Jurkat, Clone E6-1 (cell line): ENCODE measurements around the gene TMEM125.

ENCODE experiments used
- DNase-seq: peaks from one replicate; pipeline ENCODE4 v3.0.0-alpha.2; 2011; ENCODE audit warnings: low read depth, low spot score
- H3K4me3 ChIP-seq: 2 replicates; pipeline ENCODE4 v1.5.1; 2011; ENCODE audit warnings: mild to moderate bottlenecking, low read length, control low read depth, moderate library complexity

Gene TMEM125

GRCh38 chr1:43272161-43272560, 2.4 kb downstream of the TMEM125 start:
- DNase-seq, result no peak
- H3K4me3 ChIP-seq, result no peak overlapping the region

DNA sequence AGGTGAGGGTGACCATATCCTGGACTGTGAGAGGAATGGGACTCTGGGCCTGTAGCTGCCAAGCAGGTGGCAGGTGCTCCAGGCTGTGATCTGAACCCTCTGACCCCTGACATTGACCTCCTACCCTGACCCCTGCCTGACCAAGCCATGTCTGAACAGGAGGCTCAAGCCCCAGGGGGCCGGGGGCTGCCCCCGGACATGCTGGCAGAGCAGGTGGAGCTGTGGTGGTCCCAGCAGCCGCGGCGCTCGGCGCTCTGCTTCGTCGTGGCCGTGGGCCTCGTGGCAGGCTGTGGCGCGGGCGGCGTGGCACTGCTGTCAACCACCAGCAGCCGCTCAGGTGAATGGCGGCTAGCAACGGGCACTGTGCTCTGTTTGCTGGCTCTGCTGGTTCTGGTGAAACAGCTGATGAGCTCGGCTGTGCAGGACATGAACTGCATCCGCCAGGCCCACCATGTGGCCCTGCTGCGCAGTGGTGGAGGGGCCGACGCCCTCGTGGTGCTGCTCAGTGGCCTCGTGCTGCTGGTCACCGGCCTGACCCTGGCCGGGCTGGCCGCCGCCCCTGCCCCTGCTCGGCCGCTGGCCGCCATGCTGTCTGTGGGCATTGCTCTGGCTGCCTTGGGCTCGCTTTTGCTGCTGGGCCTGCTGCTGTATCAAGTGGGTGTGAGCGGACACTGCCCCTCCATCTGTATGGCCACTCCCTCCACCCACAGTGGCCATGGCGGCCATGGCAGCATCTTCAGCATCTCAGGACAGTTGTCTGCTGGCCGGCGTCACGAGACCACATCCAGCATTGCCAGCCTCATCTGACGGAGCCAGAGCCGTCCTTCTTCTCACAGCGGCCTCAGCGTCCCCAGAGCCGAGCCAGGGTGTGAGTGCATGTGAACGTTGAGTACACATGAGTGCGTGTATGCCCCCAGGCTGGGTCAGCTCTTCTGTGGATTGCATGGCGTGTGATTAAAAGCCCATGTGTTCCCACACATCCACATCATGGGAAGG, 3.1 kb downstream of the TMEM125 start:
- H3K4me3 ChIP-seq, result no peak overlapping the region
- no peak for DNase-seq

DNA sequence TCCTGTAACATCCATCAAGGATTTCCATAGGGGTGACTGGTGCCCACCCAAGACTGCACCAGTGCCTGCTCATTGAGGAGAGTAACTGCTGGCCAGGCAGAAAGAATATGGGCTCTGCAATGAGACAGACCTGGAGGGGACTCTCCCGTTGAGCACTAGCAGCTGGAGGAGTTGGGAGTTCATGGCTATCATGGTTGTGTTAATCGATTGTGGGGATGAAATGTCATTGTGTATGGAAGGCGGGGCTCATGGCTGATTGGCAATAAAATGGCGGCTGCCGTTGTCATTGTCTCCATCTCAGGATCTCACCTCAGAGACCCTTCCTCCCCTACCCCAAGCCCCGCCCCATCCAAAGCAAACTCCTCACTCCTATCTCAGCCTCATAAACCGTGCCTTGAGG, 3.9 kb downstream of the TMEM125 start:
- DNase-seq, result no peak
- H3K4me3 ChIP-seq, result no peak overlapping the region

DNA sequence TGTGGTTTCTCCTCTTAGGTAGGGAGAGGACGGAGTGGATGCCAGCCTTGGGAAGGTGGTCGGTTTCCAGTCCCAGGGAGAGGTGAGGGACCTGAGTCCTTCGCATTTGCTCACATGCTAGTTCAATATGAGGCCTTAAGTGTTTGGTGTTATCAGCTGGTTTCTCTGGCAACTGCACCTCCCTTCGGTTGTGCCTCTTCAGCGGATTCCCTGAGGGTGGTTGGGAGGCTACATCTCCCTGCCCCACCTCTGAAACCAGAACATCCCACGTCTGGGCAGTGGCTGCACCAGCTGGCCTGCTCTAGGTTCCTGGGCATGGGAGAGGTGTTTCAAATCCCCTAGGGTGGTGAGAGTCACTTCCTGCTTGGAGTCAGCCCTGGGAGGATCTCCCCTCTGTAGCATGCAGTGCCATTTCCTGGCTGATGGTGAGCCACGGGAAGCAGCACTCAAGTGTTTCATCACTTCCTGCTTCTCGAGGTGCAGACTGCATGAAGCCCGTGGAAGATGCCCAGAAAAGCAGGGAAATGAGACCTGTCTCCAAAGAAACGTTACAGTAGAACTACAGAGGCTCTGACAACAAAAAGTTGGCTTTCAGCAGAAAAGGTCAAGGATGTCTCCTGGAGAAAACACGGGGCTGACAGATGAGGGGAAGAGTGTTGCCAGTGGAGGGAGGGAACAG, 4.5 kb downstream of the TMEM125 start:
- no peak overlapping the region for H3K4me3 ChIP-seq
- DNase-seq, result peak; percentile 78

GRCh38 chr1:43274804-43275180, 5.0 kb downstream of the TMEM125 start:
- no peak overlapping the region for H3K4me3 ChIP-seq
- DNase-seq, result no peak

DNA sequence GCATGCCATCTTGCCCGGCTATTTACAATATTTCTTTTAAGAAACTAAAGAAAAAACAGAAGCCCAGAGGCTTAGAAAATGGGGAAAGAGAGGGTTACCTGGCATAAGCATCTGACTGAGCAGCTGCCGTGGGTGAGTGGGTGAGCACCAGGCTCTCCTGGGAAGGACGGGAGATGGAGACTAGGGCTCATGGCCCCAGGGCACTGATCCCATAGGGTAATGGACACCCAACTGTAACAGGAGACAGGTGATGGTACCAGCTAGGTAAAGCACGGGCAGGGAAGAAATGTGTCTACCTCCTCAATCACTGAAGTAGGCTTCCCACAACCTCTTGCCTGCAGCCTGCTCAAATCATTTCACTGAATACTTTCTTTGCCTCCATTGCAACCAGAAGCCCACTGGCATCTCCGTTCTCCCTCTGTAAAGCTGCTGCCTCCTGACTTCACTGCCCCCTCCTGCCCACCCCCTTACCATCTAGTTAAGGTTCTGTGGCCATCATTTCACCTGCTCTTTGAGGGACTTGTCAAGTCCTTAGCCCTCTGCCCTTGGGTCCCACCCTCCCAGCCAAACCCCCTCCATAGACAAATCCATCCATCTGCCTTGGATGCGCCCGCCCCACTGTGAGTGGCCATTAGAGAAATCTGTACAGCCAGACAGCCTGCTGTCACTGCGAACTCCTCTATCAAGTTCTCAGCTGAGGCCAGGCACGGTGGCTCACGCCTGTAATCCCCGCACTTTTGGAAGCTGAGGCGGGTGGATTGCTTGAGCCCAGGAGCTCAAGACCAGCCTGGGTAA, 6.2 kb downstream of the TMEM125 start:
- no peak for DNase-seq
- no peak overlapping the region for H3K4me3 ChIP-seq

GRCh38 chr1:43276673-43277072, 6.9 kb downstream of the TMEM125 start:
- DNase-seq, result no peak
- H3K4me3 ChIP-seq, result no peak overlapping the region

DNA sequence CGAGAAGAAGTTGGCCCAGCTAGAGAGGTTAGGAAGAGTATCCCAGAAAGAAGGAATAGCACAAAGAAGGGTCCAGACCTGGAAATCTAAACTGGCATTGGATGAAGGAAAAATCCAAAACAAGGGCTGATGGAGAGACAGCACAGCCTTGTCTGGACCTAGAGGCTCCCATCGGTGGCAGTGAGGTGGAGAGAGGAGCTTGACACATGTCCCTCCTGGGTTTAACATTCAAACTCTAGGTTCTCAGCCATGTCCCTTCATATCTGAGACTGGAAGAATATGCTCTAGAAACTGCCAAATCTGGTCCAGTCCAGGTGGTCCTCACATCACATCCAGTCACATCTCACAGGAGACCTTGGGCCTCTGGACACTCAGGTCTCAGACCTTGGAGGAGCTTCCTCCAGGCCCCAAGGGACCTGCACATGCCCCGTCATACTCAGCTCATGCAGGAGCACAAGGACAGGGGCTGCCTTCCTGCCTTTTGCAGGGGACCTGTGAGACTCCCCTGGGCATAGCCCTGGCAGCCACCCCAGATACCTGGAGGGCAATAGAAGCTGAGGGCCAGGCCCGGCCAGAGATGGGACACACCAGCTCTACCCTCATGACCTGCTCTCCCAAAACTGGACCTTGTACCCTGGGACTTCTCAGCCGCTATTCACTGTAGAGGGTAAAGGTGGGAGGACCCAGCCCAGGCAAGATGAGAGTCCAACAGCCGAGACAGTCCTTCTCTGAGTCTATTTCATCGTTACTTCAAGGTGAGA, 7.5 kb downstream of the TMEM125 start:
- DNase-seq, result no peak
- no peak overlapping the region for H3K4me3 ChIP-seq

- no peak for DNase-seq
- H3K4me3 ChIP-seq, result no peak overlapping the region
Observed at GRCh38 chr1:43279161-43279560, 9.4 kb downstream of the TMEM125 start.

DNA sequence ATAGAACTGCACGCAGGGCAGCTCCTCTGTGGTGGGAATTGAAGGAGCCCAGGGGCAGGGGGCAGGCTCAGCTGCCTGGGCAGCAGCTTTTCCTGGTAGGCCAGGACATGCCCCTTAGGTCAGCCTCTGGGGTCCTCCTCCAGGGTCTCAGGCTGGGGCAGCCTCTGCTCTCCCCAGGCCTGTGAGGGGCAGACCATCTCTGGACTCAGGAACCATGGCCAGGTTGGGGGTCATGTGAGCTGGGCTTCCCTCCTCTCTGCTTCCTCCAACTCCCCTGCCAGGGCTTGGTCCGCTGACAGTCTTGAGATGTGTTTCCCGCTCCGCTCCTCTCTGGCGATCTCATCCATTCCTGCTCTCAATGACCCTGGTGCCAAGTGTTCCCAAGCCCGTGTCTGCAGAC, 9.9 kb downstream of the TMEM125 start:
- no peak overlapping the region for H3K4me3 ChIP-seq
- DNase-seq, result no peak

DNA sequence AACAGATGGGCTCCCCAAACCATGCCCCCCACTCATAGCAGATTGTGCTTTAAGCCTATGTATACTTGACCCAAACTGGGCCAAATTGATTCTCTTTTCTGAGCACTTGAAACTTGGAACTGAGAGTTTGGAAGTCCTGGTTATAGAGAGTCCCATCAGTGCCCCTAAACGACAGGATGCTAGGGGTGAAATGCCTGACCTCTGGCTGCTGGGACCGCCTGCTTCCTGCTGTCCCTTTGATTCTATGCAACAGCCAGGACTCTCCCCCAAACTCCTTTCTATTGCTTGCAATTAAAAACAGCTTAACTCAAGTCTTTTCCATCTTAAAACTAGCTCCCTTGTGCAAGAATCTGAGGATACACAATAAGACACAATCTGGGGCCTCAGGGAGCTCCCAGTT, 10.9 kb downstream of the TMEM125 start:
- DNase-seq, result no peak
- H3K4me3 ChIP-seq, result no peak overlapping the region

DNA sequence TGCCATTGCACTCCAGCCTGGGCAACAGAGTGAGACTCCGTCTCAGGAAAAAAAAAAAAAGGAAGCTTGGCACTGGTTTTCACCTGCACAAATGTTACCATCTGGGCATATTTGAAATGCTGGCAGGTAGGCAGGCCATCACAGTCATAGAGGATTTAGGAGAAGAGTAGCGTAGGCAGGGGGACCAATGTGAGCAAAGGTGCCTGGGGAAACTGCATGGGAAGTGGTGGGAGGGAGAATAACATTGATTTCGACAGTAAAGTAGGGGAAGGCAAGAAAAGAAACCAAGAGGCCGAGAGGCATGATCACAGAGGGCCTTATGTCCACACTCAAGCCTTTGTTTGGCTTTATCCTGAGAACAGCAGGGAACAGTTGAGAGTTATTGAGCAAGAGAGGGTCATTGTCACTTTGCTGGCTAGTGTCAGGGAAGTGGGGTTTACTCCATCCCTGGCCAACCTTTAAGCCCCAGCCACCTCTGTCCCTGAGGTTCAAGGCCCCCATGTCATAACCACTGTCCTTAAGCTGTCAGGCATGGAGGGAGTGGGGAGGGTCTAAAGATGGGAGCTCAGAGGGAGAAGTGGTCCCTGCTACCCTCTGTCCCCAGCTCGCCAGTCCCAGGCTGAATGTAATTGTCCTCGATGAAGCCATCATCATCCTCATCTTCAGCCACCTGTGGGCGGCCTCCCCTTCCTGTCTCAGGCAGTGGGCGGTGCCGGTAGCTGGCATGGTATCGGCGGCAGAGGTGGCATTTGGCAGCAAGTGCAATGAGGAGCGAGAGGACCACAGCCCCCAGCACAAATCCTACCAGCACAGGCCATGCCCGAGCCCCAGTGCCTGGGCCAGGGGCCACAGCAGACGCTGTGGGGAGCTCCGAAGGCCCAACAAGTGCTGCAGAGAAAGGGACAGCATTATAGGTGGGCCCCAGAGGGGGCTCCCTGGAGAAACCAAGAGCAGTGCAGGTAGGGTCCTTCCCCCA, 12.7 kb downstream of the TMEM125 start:
- H3K4me3 ChIP-seq, result no peak overlapping the region
- no peak for DNase-seq

DNA sequence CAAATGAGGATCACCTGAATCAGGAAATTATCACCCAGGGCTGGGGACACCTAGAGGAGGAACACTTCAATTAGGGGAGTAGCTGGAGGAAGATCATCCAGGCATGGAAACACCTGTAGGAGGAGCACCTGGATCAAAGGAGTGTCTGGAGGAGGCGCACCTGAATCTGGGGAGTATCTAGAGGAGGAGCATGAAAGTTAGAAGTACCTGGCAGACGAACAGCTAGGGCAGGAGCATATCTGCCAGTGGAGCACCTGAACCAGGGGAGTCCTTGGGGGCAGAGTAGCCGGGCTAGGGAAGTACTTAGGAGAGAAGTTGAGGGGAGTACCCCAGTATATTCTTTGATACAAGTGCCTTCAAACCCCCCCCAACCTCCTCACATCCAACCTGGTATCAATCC, 14.3 kb downstream of the TMEM125 start:
- H3K4me3 ChIP-seq, result no peak overlapping the region
- no peak for DNase-seq

GRCh38 chr1:43284546-43285110, 14.8 kb downstream of the TMEM125 start:
- H3K4me3 ChIP-seq, result no peak overlapping the region
- DNase-seq, result no peak

GRCh38 chr1:43285269-43285990, 15.6 kb downstream of the TMEM125 start, which contains the start of gene C1orf210:
Gene C1orf210, minus strand, starts transcription at chr1:43285581. Its CDS starts 2,311 bp downstream, at chr1:43283270.
- DNase-seq, result no peak
- H3K4me3 ChIP-seq, result no peak within 1 kb of the TSS

DNA sequence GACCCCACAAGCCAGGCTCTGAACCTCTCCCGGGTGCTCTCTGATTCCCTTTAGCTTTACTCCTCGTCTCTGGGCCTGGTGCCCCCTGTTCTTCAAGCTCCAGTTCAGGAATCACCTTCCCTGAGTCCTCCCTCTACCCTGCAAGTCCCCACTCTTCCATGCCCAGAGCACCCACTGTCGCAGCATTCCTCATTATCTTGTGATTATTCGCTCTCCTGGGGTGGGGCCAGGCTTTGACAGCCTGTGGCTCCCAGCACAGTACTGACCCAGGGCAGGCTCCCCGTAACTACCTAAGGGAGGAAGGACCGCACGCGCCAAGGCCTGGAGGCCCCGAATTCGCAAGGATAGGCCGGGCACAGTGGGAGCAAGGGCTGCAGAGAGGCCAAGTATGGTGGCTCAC, 16.3 kb downstream of the TMEM125 start:
- DNase-seq, result no peak
- H3K4me3 ChIP-seq, result no peak overlapping the region

- no peak overlapping the region for H3K4me3 ChIP-seq
- DNase-seq, result no peak
Observed at GRCh38 chr1:43286533-43286932, 16.8 kb downstream of the TMEM125 start.
